Mesenchymal stem cell (in vitro differentiated cells and primary cell): ENCODE results near the gene MTOR.
"Not testable (repeated sequence)": the region's sequence is repeated elsewhere in the genome, so short reads cannot be mapped to it uniquely, and the experiment has no call there.

ENCODE experiments used
- DNase-seq: peaks from one replicate; pipeline ENCODE4 v3.0.0-alpha.2; 2013
- H2AFZ ChIP-seq: one replicate; pipeline ENCODE4 v1.6.1; 2013; ENCODE audit warnings: low read depth, mild to moderate bottlenecking, control low read depth, inconsistent platforms, low read length, moderate library complexity
- H2AK5ac ChIP-seq: 2 replicates; pipeline ENCODE4 v1.6.1; 2013; ENCODE audit warnings: low read length, moderate library complexity, mild to moderate bottlenecking, inconsistent platforms; ENCODE audit not compliant: severe bottlenecking
- H2BK120ac ChIP-seq: one replicate; pipeline ENCODE4 v1.6.1; 2013; ENCODE audit warnings: low read depth, mild to moderate bottlenecking, inconsistent platforms, low read length, moderate library complexity
- H2BK12ac ChIP-seq, 2 experiments: one replicate each; pipeline ENCODE4 v1.6.1; 2013; ENCODE audit warnings: inconsistent platforms in 2 of 2, low read length in 2 of 2, mild to moderate bottlenecking in 2 of 2, moderate library complexity in 2 of 2, control low read depth in 1 of 2
- H2BK15ac ChIP-seq: one replicate; pipeline ENCODE4 v1.6.1; 2013; ENCODE audit warnings: mild to moderate bottlenecking, low read depth, inconsistent platforms; ENCODE audit not compliant: poor library complexity, severe bottlenecking
- H2BK5ac ChIP-seq: 2 replicates; pipeline ENCODE4 v1.6.1; 2013; ENCODE audit warnings: low read depth, mild to moderate bottlenecking, low read length, control low read depth, inconsistent platforms; ENCODE audit not compliant: poor library complexity, severe bottlenecking
- H3K14ac ChIP-seq, 2 experiments: one replicate each; pipeline ENCODE4 v1.6.1; 2013; ENCODE audit warnings: inconsistent platforms in 2 of 2, low read length in 2 of 2, control low read depth in 1 of 2, mild to moderate bottlenecking in 1 of 2, moderate library complexity in 1 of 2
- H3K18ac ChIP-seq, 2 experiments: one replicate each; pipeline ENCODE4 v1.6.1; 2013; ENCODE audit warnings: inconsistent platforms in 2 of 2, low read length in 2 of 2, control low read depth in 1 of 2, low read depth in 1 of 2, mild to moderate bottlenecking in 1 of 2
- H3K23ac ChIP-seq, 2 experiments: one replicate each; pipeline ENCODE4 v1.6.1; 2013; ENCODE audit warnings: inconsistent platforms in 2 of 2, low read length in 2 of 2, mild to moderate bottlenecking in 2 of 2, moderate library complexity in 2 of 2, control low read depth in 1 of 2
- H3K27ac ChIP-seq: 2 replicates; pipeline ENCODE4 v1.5.1; 2013; ENCODE audit warnings: mild to moderate bottlenecking, moderate library complexity, low read length, control low read depth, inconsistent platforms; ENCODE audit not compliant: poor library complexity, severe bottlenecking
- H3K27me3 ChIP-seq, 2 experiments: 2 replicates each; pipeline versions ENCODE4 v1.6.1 to v1.7.0; 2013; ENCODE audit warnings: low read length in 2 of 2, mild to moderate bottlenecking in 2 of 2, moderate library complexity in 2 of 2, control low read depth in 1 of 2, inconsistent platforms in 1 of 2; ENCODE audit not compliant: control insufficient read depth in 1 of 2, insufficient read depth in 1 of 2
- H3K36me3 ChIP-seq, 2 experiments: 2 replicates each; pipeline versions ENCODE4 v1.6.1 to v1.7.0; 2013; ENCODE audit warnings: low read length in 2 of 2, control low read depth in 1 of 2, inconsistent platforms in 1 of 2, low read depth in 1 of 2, mild to moderate bottlenecking in 1 of 2; ENCODE audit not compliant: insufficient read depth in 2 of 2, control insufficient read depth in 1 of 2
- H3K4ac ChIP-seq, 2 experiments: one replicate each; pipeline ENCODE4 v1.6.1; 2013; ENCODE audit warnings: inconsistent platforms in 2 of 2, low read length in 2 of 2, mild to moderate bottlenecking in 2 of 2, moderate library complexity in 2 of 2, control low read depth in 1 of 2, low read depth in 1 of 2
- H3K4me1 ChIP-seq: 2 replicates; pipeline ENCODE4 v1.6.1; 2013; ENCODE audit warnings: low read depth, low read length, control low read depth; ENCODE audit not compliant: control insufficient read depth, insufficient read depth
- H3K4me2 ChIP-seq: 2 replicates; pipeline ENCODE4 v1.6.1; 2013; ENCODE audit warnings: low read length, mild to moderate bottlenecking, inconsistent platforms; ENCODE audit not compliant: poor library complexity, severe bottlenecking
- H3K4me3 ChIP-seq, 2 experiments: 2 replicates each; pipeline versions ENCODE4 v1.5.1 to v1.7.0; 2013; ENCODE audit warnings: low read length in 2 of 2, mild to moderate bottlenecking in 2 of 2, control low read depth in 1 of 2, low read depth in 1 of 2; ENCODE audit not compliant: insufficient read depth in 1 of 2
- H3K79me1 ChIP-seq: replicated peaks from 2 replicates; pipeline ENCODE4 v1.6.1; 2013; ENCODE audit warnings: mild to moderate bottlenecking, control low read depth, low read length, inconsistent platforms; ENCODE audit not compliant: poor library complexity, severe bottlenecking
- H3K9ac ChIP-seq: 2 replicates; pipeline ENCODE4 v1.7.0; 2013; ENCODE audit warnings: mild to moderate bottlenecking, low read length, moderate library complexity
- H3K9me3 ChIP-seq: 2 replicates; pipeline ENCODE4 v1.7.0; 2013; ENCODE audit warnings: mild to moderate bottlenecking, low read length; ENCODE audit not compliant: control insufficient read depth
- H4K8ac ChIP-seq: one replicate; pipeline ENCODE4 v1.6.1; 2013; ENCODE audit warnings: inconsistent platforms, mild to moderate bottlenecking, low read length, moderate library complexity
- H4K91ac ChIP-seq: one replicate; pipeline ENCODE4 v1.6.1; 2013; ENCODE audit warnings: mild to moderate bottlenecking, low read length, inconsistent platforms
- WGBS: methylation state at CpG from one replicate; pipeline ENCODE4 v1.1.7; 2013; ENCODE audit warnings: mixed read lengths; 5-methylcytosine and 5-hydroxymethylcytosine counted together

MTOR gene

DNA sequence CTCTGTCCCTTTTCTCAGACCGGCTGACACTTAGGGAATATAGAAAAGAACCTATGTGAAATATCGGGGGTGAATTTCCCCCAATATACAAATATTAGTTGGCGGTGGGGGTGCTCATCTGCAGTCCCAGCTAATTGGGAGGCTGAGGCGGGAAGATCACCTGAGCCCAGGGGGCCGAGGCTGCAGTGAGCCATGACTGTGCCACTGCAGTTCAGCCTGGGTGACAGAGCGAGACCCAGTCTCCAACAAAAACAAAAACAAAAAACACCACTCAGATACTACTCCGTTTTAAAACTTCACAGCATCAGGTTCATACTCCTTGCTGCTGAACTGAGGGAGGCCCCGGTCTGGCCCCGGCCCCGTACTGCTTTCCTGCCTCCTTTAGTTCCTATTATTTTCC, 156.8 kb downstream of the MTOR start:
- H3K79me1 ChIP-seq = no peaks in the 10 kb centered on the region
- H4K8ac ChIP-seq = no peak overlapping the region
- no peak overlapping the region for H3K9ac ChIP-seq
- H2AFZ ChIP-seq = no peak overlapping the region
- no peak overlapping the region for H3K14ac ChIP-seq
- no peaks in the 10 kb centered on the region for H3K4me1 ChIP-seq
- no peaks in the 10 kb centered on the region for H3K9me3 ChIP-seq
- no peak overlapping the region for H3K18ac ChIP-seq
- H3K27ac ChIP-seq = no peak overlapping the region
- H3K4me3 ChIP-seq = no peak overlapping the region
- no peak overlapping the region for H3K4ac ChIP-seq
- no peak overlapping the region for H2BK15ac ChIP-seq
- H3K23ac ChIP-seq = no peak overlapping the region
- H2BK5ac ChIP-seq = no peak overlapping the region
- H2BK120ac ChIP-seq = no peak overlapping the region
- H4K91ac ChIP-seq = no peak overlapping the region
- no peak overlapping the region for H2AK5ac ChIP-seq
- WGBS = 96% methylated on average over 9 of the region's 10 CpGs
- no peak overlapping the region for H3K4me2 ChIP-seq
- H3K27me3 ChIP-seq = no peaks in the 10 kb centered on the region
- no peak for DNase-seq
- no peak overlapping the region for H2BK12ac ChIP-seq
- peaks cover 27 to 45% of the 10 kb centered on the region in 2 experiments for H3K36me3 ChIP-seq

DNA sequence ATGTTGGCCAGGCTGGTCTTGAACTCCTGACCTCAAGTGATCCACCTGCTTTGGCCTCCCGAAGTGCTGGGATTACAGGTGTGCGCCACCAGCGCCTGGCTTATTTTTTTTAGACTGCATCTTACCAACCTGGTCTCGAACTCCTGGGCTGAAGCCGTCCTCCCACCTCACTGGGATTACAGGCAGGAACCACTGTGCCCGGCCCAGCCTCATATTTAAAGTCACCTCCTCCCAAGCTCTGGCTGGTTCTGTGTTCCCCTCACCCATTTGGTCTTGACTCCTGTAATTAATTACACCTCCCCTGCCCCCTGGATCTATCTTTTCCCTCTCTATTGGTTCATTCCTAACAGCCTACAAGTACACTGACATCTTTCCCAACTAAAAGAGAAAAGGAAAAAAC, 161.0 kb downstream of the MTOR start:
- Histone ChIP-seq H2BK120ac (no peak overlapping the region), H2AFZ (no peak overlapping the region), H3K4ac (no peak overlapping the region), H2BK5ac (no peak overlapping the region), H3K18ac (no peak overlapping the region), H4K91ac (no peak overlapping the region), H3K27me3 (no peaks in the 10 kb centered on the region), H2AK5ac (no peak overlapping the region), H3K23ac (no peak overlapping the region), H2BK15ac (no peak overlapping the region), H3K27ac (no peak overlapping the region), H3K9me3 (no peaks in the 10 kb centered on the region), H3K4me1 (peaks cover 4% of the 10 kb centered on the region), H3K9ac (no peak overlapping the region), H3K79me1 (peaks cover 15% of the 10 kb centered on the region), H3K4me3 (no peak overlapping the region), H3K4me2 (no peak overlapping the region), H4K8ac (no peak overlapping the region), H3K36me3 (peaks cover 20 to 22% of the 10 kb centered on the region in 2 experiments), H3K14ac (no peak overlapping the region), H2BK12ac (no peak overlapping the region)
- 98% methylated on average over 6 of the region's 6 CpGs for WGBS
- DNase-seq = no peak

DNA sequence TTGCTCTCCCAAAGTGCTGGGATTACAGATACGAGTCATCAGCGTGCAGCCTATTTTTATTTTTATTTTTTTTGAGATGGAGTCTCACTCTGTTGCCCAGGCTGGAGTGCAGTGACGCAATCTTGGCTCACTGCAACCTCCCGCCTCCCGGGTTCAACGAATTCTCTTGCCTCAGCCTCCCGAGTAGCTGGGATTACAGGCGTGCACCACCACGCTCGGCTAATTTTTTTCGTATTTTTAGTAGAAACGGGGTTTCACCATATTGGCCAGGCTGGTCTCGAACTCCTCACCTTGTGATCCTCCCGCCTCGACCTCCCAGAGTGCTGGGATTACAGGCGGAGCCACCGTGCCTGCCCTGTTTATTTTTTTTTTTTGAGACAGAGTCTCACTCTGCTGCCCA, 161.5 kb downstream of the MTOR start:
- not testable (repeated sequence) for H3K27ac ChIP-seq, H2BK15ac ChIP-seq, H3K9me3 ChIP-seq, DNase-seq, H3K27me3 ChIP-seq, H3K4me1 ChIP-seq, H2AK5ac ChIP-seq, H2BK5ac ChIP-seq, H3K14ac ChIP-seq, H3K4me3 ChIP-seq, H2AFZ ChIP-seq, H4K8ac ChIP-seq, H2BK120ac ChIP-seq, H3K4me2 ChIP-seq, H3K9ac ChIP-seq, H3K4ac ChIP-seq, H3K18ac ChIP-seq, H2BK12ac ChIP-seq, H3K23ac ChIP-seq, H4K91ac ChIP-seq
- H3K79me1 ChIP-seq = peaks cover 20% of the 10 kb centered on the region
- peaks cover 20 to 23% of the 10 kb centered on the region in 2 experiments for H3K36me3 ChIP-seq
- 98% methylated on average over 17 of the region's 17 CpGs for WGBS

DNA sequence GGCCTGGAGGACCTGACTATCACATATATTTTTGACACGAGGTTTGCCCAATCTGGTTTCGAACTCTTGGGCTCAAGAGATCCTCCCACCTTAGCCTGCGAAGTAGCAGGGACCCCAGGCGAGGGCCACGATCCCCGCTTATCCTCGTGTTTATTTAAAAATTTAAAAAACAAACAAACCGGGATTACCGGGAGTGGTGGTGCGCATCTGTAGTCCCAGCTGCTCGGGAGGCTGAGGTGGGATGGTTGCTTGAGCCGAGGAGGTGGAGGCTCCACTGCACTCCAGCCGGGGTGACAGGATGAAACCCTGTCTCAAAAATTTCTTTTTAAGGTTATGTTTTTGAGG, 162.2 kb downstream of the MTOR start:
- peaks cover 4% of the 10 kb centered on the region for H3K4me1 ChIP-seq
- peak overlapping the region; percentile 98 to 99 for H3K4me3 ChIP-seq
- H3K4me2 ChIP-seq = peak overlapping the region; percentile 89
- peak overlapping the region; percentile 19 for H2BK120ac ChIP-seq
- H3K23ac ChIP-seq = no peak overlapping the region
- H2BK12ac ChIP-seq = no peak overlapping the region
- H2AK5ac ChIP-seq = peak overlapping the region; percentile 97
- no peak overlapping the region for H3K14ac ChIP-seq
- no peak overlapping the region for H3K27ac ChIP-seq
- no peak overlapping the region for H2BK5ac ChIP-seq
- H3K79me1 ChIP-seq = peaks cover 21% of the 10 kb centered on the region
- H3K27me3 ChIP-seq = no peaks in the 10 kb centered on the region
- H4K91ac ChIP-seq = peak overlapping the region; percentile 86
- peaks cover 21 to 22% of the 10 kb centered on the region in 2 experiments for H3K36me3 ChIP-seq
- peak overlapping the region; percentile 48 for H2BK15ac ChIP-seq
- H3K18ac ChIP-seq = peak overlapping the region; percentile 66 to 91
- peak overlapping the region; percentile 29 for H2AFZ ChIP-seq
- 76% methylated on average over 13 of the region's 13 CpGs for WGBS
- H3K9me3 ChIP-seq = no peaks in the 10 kb centered on the region
- peak overlapping the region in 1 of 2 experiments; percentile 88 for H3K4ac ChIP-seq
- H3K9ac ChIP-seq = peak overlapping the region; percentile 99
- H4K8ac ChIP-seq = peak overlapping the region; percentile 98
- DNase-seq = no peak
